ENCODE measurements around the gene CREB3L4. TPM values are rescaled to one million over a fixed set of nuclear protein-coding genes. Genes with fewer than 3 reads are reported as not detected.

The CREB3L4 gene
- total RNA-seq, 1 donor from 2014 or later, result 12.2 TPM

DNA sequence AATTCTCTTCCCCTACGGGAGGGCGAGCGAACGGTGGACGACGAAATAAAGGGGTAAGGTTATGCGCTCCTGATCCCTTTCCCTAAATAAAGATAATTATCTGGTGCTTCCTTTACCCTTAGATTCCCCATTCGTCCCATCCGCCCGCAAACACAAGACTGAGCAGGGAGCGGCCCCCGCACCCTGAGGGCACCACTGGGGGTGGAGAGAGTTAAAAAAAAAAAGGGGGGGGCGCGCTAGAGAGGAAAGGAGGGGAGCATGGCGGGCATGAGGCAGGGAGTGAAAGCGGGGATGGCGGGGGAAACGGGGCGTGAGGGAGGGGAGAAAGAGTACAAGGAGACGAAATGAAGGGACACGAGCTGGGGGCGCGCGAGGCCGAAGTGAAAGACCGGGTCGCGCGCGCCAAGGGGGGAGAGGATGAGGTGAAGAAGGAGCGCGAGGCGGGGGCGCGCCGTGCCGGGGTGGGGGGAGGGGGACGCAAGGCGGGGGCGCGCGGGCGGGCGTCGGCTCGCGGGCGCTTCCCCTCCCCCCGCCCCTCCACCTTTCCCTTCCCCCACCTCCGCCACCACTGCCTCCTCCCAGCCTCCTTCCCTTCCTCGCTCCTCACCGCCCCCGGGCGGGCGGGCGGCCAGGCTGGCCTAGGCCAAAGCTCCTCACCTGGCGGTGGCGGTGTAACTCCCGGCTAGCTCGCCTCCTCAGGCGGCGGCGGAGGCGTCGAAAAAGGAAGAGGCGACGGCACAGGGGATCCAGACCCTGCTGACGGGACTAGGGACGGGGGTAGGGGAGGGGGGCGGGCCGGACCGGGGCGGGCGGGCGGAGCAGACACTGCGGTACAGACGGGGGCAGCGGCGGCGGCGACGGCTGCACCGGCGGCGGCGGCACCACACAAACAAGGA, 45.4 kb upstream of the CREB3L4 start:
- TF ChIP-seq, protein P1, sequence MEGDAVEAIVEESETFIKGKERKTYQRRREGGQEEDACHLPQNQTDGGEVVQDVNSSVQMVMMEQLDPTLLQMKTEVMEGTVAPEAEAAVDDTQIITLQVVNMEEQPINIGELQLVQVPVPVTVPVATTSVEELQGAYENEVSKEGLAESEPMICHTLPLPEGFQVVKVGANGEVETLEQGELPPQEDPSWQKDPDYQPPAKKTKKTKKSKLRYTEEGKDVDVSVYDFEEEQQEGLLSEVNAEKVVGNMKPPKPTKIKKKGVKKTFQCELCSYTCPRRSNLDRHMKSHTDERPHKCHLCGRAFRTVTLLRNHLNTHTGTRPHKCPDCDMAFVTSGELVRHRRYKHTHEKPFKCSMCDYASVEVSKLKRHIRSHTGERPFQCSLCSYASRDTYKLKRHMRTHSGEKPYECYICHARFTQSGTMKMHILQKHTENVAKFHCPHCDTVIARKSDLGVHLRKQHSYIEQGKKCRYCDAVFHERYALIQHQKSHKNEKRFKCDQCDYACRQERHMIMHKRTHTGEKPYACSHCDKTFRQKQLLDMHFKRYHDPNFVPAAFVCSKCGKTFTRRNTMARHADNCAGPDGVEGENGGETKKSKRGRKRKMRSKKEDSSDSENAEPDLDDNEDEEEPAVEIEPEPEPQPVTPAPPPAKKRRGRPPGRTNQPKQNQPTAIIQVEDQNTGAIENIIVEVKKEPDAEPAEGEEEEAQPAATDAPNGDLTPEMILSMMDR (IDR thresholded peaks at IDR 0.05), result no peak
- ATAC-seq (peak; percentile 53 to 55), DNase-seq (peak; percentile 68)
- Histone ChIP-seq H3K27me3 (ENCODE audit: low read depth) (no peaks in the 10 kb centered on the region), H3K36me3 (peaks cover 11% of the 10 kb centered on the region), H3K4me1 (peaks cover 46% of the 10 kb centered on the region), H3K9me3 (no peaks in the 10 kb centered on the region), H3K4me3 (peak overlapping the region; percentile 78), H3K27ac (peak overlapping the region; percentile 83)
- intact Hi-C loops (cut with DNase I), result no loop called here

DNA sequence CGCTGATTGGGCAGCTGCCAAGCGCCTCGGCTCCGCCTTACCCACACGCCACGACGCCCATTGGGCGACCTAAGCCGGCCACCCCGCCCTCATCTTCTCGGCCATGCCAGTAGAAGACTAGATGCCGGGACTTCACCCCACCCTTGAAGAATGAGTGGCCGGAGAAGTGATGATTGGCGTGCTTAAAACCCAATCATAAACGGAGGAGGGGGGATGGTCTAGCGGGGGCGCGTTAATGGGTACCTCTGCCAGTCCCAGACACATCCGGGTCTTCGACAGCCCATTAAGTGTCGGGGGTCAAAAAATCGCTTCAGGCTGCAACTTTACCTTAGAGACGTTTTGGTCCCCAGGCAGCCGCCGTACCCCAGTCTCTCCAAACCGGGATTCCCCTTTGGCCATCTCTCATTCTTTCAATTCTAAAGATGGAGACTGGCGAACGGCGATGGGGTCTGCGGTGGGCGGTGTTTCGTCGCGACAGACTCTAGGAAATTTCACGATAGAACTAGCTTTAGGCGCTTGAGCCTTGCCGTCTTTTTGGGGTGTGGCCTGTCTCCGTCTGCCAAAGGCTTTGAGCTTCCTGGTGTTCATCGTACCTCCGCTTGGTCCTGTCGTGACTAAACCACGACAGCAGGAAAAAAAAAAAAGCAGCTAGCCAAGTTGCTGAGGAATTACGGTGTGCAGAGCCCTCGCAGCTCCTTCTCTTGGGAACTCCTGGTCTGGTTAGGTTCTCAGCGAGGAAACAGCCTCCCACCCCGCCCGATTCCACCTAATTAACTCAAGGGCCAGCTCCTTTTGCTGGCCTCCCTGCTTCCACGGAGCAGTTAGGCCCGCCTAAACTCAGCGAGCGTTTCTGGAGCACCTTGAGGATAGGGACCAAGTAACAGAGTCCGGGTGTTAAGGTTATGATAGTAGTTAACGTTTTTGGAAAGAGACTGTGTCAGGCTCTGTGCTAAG, 44.5 kb upstream of the CREB3L4 start, which contains the start of gene GATAD2B:
Gene GATAD2B, minus strand, starts transcription at position 1 of the 954 bp plus-strand sequence. CDS start 94,625 bp downstream, outside the sequence.
- peak within 1 kb of the TSS; percentile 83 for H3K27ac ChIP-seq
- peaks cover 6% of the 10 kb centered on the region for H3K36me3 ChIP-seq
- TF ChIP-seq, protein P1 (IDR thresholded peaks at IDR 0.05), result no peak
- intact Hi-C loops (cut with DNase I), result no loop called here
- ATAC-seq, result peak; percentile 98 to 99
- peaks cover 45% of the 10 kb centered on the region for H3K4me1 ChIP-seq
- H3K4me3 ChIP-seq, result peak within 1 kb of the TSS; percentile 78
- DNase-seq, result peak; percentile 100
- no peaks in the 10 kb centered on the region for H3K9me3 ChIP-seq
- no peaks in the 10 kb centered on the region for H3K27me3 ChIP-seq (ENCODE audit: low read depth)

DNA sequence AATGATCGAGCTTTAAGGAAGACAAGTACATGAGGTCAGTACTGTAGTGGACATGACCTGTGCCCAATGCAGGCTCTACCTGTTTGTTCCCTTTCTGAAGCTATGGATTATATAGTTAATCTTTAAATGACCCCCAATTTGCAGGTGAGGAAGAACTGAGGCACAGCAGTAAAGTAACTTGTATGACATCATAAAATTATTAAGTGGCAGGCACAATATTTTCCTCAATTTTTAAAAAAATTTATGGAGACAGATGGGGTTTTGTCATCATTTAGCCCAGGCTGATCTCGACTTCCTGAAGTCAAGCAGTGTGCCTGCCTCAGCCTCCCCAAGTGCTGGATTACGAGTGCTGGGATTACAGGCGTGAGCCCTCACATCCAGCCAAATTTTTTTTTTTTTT, 41.3 kb upstream of the CREB3L4 start:
- intact Hi-C loops (cut with DNase I), result no loop called here
- no peak for DNase-seq
- TF ChIP-seq, protein P1 (IDR thresholded peaks at IDR 0.05), result no peak

DNA sequence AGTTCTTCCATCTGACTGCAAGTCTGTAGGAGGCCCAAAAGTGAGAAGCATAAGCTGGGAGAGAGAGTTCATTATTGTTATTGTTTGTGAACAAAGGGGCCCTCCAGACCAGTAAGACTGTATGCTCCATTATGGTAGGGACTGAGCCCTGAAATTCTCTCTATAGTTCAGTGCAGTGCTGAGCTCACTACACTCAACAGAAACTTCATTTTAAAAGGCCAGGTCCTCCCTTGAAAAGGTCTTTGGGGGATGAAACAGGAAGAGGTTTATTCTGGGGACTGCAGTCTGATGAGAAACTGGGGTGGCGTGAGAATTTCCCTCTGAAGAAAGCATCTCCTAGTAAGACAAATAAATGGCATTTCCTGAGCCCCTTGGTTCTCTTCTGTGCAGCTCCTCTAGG, 39.5 kb upstream of the CREB3L4 start:
- Histone ChIP-seq H3K36me3 (peaks cover 37% of the 10 kb centered on the region), H3K27ac (no peak overlapping the region), H3K4me3 (no peak overlapping the region), H3K27me3 (ENCODE audit: low read depth) (no peaks in the 10 kb centered on the region), H3K4me1 (peaks cover 20% of the 10 kb centered on the region), H3K9me3 (no peaks in the 10 kb centered on the region)
- intact Hi-C loops (cut with DNase I), result no loop called here
- DNase-seq (no peak), ATAC-seq (no peak)
- TF ChIP-seq, protein P1 (IDR thresholded peaks at IDR 0.05), result no peak

More for the DNA sequence above, 41.3 kb upstream of the CREB3L4 start:
- Histone ChIP-seq H3K36me3 (peaks cover 21% of the 10 kb centered on the region), H3K27me3 (ENCODE audit: low read depth) (no peaks in the 10 kb centered on the region), H3K9me3 (no peaks in the 10 kb centered on the region), H3K27ac (no peak overlapping the region), H3K4me1 (peaks cover 24% of the 10 kb centered on the region), H3K4me3 (no peak overlapping the region)
- no peak for ATAC-seq

DNA sequence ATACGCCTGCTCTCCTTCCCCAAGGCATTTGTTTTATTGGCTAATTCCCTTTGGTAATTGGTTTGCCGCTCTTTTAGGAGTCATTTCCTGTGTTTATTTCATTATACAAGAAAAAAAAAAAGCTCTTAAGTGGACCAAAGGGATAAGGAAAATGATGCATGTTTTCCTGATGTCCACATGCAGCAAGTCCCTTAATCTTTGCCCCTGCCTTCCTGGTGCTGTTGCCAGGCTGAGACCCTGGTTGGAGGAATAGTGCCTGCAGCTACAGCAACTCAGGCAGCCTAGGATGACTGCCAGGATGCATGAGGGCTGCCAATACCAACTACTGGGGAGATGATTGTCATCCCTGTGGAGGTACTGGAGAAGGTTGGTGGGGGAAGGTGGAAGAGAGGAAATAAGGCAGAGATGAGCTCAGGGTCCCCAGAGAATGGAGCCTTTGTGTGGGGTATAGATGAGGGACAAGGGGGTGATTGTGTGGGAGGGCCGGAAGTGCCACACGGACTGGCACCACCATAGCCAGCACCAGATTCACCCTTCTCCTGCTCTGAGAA, 38.8 kb upstream of the CREB3L4 start:
- no peaks in the 10 kb centered on the region for H3K27me3 ChIP-seq (ENCODE audit: low read depth)
- intact Hi-C loops (cut with DNase I), result no loop called here
- no peaks in the 10 kb centered on the region for H3K9me3 ChIP-seq
- DNase-seq (no peak), ATAC-seq (no peak)
- TF ChIP-seq, protein P1 (IDR thresholded peaks at IDR 0.05), result no peak
- H3K27ac ChIP-seq, result peak overlapping the region; percentile 11
- peaks cover 43% of the 10 kb centered on the region for H3K36me3 ChIP-seq
- H3K4me1 ChIP-seq, result peaks cover 16% of the 10 kb centered on the region
- H3K4me3 ChIP-seq, result no peak overlapping the region

Data from lower lobe of right lung (tissue), 2 donors.